ENCODE results near the gene DKK2. TPM values are rescaled to one million over a fixed set of nuclear protein-coding genes. Genes with fewer than 3 reads are reported as not detected.

The DKK2 gene
- total and polyA plus RNA-seq, 2 of the 13 experiments (the other 11 are each of a cell fraction or from before 2014, with no cell fraction given): not detected

DNA sequence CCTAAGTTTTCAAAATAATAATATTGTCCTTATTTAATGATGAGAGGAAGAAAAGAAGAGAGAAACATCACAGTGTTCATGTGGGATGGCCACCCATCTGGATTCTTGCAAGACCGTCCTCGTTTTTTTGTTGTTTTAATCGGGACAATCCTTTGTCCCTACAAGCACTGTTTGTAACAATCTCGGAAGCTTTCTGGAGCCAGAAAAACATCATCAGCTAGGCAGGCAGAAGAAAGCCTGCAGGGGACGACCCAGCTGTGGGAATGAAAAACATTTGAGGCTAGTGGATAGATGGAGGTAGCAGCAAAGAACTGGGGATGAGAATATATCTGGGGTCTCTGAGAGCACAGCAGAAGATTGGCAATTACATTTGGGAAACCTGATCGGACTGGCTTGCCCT is 105.6 kb downstream of the DKK2 start (continued):
- no peak for TF ChIP-seq NFIC (IDR thresholded peaks at IDR 0.05; ENCODE audit: low read length)
- no peak for TF ChIP-seq SOX13 (IDR thresholded peaks at IDR 0.05)
- TF ChIP-seq SOX13 (CRISPR knock-in tag; conservative IDR thresholded peaks at IDR 0.05 in 1 of 2, IDR thresholded peaks at IDR 0.05 in 1 of 2): no peak
- no peak for TF ChIP-seq DDIT3 (CRISPR knock-in tag; IDR thresholded peaks at IDR 0.05)
- TF ChIP-seq BRCA1 (CRISPR knock-in tag; IDR thresholded peaks at IDR 0.05): no peak
- no peak for TF ChIP-seq SETDB1 (CRISPR knock-in tag; IDR thresholded peaks at IDR 0.05; ENCODE audit: borderline replicate concordance)
- TF ChIP-seq SMC3 (IDR thresholded peaks at IDR 0.05; ENCODE audit: low read length): no peak
- TF ChIP-seq THYN1 (CRISPR knock-in tag; IDR thresholded peaks at IDR 0.05; ENCODE audit: borderline replicate concordance, low read depth): no peak
- TF ChIP-seq, protein P1, sequence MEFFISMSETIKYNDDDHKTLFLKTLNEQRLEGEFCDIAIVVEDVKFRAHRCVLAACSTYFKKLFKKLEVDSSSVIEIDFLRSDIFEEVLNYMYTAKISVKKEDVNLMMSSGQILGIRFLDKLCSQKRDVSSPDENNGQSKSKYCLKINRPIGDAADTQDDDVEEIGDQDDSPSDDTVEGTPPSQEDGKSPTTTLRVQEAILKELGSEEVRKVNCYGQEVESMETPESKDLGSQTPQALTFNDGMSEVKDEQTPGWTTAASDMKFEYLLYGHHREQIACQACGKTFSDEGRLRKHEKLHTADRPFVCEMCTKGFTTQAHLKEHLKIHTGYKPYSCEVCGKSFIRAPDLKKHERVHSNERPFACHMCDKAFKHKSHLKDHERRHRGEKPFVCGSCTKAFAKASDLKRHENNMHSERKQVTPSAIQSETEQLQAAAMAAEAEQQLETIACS (CRISPR knock-in tag; IDR thresholded peaks at IDR 0.05): no peak
- TF ChIP-seq ZNF83 (CRISPR knock-in tag; IDR thresholded peaks at IDR 0.05; ENCODE audit: borderline replicate concordance): no peak
- TF ChIP-seq JUN (CRISPR knock-in tag; IDR thresholded peaks at IDR 0.05): no peak
- TF ChIP-seq ZNF225 (CRISPR knock-in tag; IDR thresholded peaks at IDR 0.05): no peak
- TF ChIP-seq ZNF136 (CRISPR knock-in tag; IDR thresholded peaks at IDR 0.05; ENCODE audit: low read depth): no peak
- TF ChIP-seq SP2 (CRISPR knock-in tag; IDR thresholded peaks at IDR 0.05): no peak
- TF ChIP-seq ZNF24 (IDR thresholded peaks at IDR 0.05): no peak
- TF ChIP-seq MEIS1 (CRISPR knock-in tag; IDR thresholded peaks at IDR 0.05; ENCODE audit: borderline replicate concordance): no peak
- no peak for TF ChIP-seq TRIM24 (CRISPR knock-in tag; IDR thresholded peaks at IDR 0.05)
- no peak for TF ChIP-seq ZKSCAN1 (IDR thresholded peaks at IDR 0.05; ENCODE audit: low read length)
